GM20000 (cell line): ENCODE measurements around the gene ANKLE2.

Experiments used
- DNase-seq: peaks from one replicate; pipeline ENCODE4 v3.0.0; 2012; ENCODE audit warnings: low spot score
- TF ChIP-seq, protein P1 (sequence below): IDR thresholded peaks from 2 replicates; pipeline ENCODE4 v1.5.1; 2012; ENCODE audit warnings: mild to moderate bottlenecking, control low read depth; ENCODE audit errors: extremely low read depth, missing control alignments

Gene ANKLE2

DNA sequence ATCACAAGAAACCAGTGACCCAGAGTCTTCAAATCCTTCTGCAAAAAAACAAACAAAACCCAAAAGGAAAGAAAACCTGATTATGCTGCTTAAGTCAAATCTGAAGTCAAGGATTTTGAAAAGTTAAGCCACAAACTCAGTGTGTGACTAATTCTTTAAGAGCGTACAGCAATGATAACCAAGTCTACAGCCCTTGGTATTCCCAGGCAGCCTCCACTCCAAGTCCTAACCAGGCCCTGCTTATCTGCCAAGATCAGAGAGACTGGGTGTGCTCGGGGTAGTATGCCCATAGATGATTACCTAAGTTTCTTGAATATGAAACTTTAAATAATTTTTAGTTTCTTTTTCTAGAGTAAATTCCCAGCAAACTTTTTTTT lies 37.9 kb downstream of the ANKLE2 start:
- no peak for DNase-seq
- TF ChIP-seq, protein P1, sequence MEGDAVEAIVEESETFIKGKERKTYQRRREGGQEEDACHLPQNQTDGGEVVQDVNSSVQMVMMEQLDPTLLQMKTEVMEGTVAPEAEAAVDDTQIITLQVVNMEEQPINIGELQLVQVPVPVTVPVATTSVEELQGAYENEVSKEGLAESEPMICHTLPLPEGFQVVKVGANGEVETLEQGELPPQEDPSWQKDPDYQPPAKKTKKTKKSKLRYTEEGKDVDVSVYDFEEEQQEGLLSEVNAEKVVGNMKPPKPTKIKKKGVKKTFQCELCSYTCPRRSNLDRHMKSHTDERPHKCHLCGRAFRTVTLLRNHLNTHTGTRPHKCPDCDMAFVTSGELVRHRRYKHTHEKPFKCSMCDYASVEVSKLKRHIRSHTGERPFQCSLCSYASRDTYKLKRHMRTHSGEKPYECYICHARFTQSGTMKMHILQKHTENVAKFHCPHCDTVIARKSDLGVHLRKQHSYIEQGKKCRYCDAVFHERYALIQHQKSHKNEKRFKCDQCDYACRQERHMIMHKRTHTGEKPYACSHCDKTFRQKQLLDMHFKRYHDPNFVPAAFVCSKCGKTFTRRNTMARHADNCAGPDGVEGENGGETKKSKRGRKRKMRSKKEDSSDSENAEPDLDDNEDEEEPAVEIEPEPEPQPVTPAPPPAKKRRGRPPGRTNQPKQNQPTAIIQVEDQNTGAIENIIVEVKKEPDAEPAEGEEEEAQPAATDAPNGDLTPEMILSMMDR: no peak

DNA sequence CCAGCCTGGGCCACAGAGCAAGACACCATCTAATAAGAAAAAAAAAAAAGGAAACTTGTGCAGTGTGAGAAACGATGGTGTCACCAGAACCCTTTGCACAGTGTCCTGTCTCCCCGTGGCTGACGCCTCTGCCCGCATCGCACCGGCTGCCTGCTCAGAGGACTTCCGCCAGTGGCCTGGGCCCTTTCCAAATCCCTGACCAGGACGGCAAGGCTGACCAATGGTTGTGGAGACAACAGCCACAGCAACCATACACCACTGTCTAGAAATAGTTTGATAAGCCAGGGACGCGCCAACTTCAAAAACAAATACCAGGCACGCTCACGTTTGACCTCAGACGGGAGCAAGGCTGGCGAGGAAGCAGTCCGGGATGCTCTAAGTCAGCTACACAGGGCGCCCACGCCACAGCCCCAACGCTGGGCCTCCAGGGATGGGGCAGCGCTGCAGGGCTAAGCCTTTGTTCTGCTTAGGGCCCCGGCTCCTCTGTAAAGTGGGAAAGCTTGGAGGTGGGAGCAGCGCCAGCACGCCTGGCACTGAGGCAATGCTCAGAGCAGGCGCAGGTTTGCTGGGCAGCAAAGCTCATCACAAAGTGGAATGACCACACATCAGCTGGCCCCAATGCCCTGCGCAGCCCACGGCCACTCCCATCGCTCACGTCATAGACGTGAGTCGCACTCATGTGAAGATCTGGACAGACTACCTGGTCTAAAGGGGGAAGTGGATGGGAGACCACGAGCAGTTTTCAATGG lies 38.4 kb downstream of the ANKLE2 start:
- DNase-seq: no peak
- TF ChIP-seq, protein P1: no peak

DNA sequence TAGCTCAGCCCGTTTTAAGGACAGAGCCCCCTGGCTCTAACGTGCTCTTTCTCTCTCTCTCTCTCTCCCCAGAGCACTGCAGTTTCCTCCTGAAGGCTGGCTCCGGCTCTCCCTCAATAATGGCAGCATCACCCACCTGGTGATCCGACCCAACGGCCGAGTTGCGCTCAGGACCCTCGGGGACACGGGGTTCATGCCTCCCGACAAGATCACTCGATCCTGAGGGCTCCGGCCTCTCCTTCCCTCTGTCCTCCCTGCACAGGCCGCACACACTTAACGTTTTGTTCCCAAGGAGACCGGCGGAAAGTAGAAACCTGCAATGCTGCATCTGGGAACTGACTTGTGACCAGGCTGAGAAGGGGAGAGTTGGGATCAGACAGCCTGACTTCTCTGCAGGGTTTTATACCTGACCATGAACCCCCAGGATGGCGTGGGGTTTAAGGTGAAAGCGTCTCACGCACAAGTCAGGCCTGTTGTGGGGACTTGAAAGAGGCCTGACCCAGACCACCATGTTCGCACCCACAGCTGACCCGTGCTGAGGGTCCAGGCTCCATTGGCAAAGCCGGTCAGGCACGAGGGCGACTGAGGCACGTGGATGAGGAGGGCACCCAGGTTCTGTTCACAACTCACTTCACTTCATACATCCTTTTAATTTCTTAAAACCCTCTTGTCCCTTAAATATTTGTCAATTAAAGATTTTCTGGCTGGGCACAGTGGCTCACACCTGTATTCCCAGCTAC lies 40.9 kb downstream of the ANKLE2 start:
- TF ChIP-seq, protein P1: no peak
- no peak for DNase-seq

DNA sequence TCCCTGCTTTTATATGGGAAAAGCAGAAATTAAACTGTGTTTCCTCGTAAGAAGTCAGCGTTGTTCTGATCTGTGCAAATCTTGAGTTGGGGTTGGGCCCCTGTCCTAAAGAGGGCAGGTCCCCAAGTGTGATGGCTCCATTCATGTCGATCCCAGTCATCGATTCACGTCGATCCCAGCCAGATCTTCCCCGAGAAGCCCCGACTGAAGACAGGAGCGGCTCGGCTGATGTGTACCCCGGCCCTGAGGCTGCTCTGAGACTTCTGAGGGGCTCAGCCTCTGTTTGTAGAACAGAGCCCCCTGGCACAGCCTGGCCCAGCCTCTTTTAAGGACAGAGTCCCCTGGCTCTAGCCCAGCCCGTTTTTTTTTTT lies 41.7 kb downstream of the ANKLE2 start:
- no peak for DNase-seq
- TF ChIP-seq, protein P1: no peak

DNA sequence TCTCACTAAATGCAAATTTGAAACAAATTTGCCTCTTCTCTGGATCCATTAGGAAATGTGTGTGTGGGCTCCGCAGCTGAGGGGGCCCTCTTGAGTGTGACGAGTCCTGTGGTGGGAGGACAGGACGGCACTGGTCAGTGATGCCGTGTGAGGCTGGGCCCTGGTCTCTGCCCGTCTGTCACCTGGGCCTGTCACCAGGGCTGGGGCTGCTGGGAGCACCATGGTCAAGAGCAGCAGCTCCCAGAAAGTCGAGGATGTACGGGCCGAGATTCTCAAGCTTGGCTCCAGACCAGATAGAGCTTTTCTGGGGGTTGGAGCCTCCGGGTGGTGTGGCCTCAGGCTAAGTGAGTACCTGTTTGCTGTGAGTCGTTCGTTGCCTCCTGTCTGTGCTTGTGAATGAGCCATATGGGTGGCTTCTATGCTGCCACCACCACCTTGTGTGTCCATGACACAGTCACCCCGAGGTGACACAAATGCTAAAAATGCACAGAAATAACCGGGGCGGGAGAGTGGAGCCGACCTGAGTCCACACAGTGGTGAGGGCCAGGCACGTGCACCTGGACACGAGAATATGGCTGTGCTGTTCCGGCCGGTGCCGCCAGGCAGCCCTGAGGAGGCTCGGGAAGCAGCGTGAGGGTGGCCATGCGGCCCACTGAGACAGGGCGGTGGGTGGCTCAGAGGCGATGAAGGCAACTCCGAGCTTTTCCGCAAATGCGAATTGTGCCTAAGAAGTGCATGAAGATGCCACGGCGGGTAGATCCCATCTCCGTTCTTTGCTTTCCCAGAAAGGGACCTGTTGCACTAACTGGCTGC lies 42.3 kb downstream of the ANKLE2 start:
- TF ChIP-seq, protein P1: no peak
- no peak for DNase-seq

DNA sequence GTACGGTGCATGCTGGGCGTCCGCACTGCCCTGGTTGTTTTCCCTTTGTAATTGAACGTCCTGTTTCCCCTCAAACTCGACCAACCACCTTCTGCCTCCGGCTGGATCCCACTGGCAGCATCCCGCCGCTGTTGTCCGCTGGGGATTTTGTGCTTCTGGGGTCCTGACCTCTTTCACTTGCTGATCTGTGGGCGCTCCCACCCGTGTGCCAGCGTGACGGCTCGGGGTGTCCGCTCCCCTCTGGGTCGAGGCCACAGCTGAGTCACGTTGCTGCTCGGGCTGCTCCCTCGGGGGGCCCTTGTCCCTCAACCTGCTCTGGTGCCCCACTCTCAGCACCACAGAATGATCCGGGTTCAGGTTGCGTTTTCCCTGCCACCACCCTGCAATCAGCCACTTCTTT lies 43.0 kb downstream of the ANKLE2 start:
- no peak for DNase-seq
- TF ChIP-seq, protein P1: no peak
